ENCODE results near the gene ANAPC2.

ANAPC2 gene

DNA sequence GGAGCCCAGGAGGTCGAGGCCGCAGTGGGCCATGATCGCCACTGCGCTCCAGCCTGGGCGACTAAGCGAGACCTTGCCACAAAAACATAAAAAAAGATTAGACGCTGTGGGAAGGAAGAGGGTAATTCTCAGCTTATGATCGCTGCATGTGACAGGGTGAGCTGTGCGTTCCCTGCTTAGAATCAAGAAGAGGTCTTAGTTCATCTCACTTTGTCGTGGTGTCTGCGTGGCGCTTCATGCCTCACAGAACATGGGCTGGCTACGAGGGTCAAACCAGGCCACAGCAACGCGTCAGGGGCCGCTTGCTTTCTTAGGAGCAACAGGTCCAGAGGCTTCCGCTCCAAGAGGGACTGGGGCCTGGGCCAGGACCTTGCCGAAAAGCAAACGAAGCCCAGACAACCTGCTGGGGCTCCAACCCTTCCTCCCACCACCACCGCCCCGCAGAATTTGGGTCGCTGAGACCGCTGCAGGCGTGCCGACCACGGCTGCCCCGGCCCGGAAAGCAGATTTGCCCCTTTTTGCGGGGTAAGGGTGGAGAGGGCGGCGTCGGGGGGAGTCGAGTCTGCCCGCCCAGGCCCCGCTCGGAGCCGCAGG, 59.4 kb downstream of the ANAPC2 start:
- peaks cover 2% of the 10 kb centered on the region for H3K27me3 Mint-ChIP-seq
- H3K4me1 Mint-ChIP-seq = peaks cover 23% of the 10 kb centered on the region
- peak overlapping the region; percentile 94 for H3K4me3 Mint-ChIP-seq
- peak overlapping the region; percentile 87 for H3K27ac Mint-ChIP-seq
- H3K36me3 Mint-ChIP-seq = no peaks in the 10 kb centered on the region
- no peaks in the 10 kb centered on the region for H3K9me3 Mint-ChIP-seq

DNA sequence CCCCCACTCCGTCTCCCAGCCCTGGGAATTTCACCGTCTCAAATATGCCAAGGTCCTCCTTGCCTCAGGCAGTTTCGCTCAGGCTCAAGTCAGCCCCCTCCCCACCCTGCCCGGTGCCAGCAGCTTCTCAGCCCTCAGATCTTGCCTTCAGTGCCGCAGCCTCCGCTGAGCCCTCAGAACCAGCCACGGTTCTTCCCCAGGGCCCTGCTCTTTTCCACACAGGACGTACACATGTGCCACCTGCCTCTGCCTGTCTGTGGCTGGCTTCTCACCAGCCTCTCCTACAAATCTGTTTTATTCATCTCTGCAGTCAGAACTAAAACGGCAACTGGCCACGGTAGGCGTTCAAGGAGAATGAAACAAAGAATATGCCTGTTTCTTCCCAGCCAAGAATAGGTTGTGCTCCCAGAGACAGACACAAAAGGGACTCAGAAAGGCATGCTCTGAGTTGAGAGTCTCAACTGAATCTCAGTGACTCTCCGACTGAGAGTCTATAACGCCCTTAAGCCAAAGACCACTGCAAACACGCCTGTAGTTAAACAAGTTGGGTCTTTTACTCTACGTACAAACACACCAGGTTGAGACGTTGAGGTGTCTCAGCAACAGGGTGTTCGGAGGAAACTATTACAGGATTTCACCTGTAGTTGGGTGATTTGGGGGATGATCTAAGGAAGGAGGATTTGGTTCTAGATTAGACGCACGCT, 60.0 kb downstream of the ANAPC2 start:
- Mint-ChIP-seq H3K27me3 (peaks cover 2% of the 10 kb centered on the region), H3K27ac (peak overlapping the region; percentile 87), H3K4me3 (peak overlapping the region; percentile 94), H3K9me3 (no peaks in the 10 kb centered on the region), H3K36me3 (no peaks in the 10 kb centered on the region), H3K4me1 (peaks cover 23% of the 10 kb centered on the region)

DNA sequence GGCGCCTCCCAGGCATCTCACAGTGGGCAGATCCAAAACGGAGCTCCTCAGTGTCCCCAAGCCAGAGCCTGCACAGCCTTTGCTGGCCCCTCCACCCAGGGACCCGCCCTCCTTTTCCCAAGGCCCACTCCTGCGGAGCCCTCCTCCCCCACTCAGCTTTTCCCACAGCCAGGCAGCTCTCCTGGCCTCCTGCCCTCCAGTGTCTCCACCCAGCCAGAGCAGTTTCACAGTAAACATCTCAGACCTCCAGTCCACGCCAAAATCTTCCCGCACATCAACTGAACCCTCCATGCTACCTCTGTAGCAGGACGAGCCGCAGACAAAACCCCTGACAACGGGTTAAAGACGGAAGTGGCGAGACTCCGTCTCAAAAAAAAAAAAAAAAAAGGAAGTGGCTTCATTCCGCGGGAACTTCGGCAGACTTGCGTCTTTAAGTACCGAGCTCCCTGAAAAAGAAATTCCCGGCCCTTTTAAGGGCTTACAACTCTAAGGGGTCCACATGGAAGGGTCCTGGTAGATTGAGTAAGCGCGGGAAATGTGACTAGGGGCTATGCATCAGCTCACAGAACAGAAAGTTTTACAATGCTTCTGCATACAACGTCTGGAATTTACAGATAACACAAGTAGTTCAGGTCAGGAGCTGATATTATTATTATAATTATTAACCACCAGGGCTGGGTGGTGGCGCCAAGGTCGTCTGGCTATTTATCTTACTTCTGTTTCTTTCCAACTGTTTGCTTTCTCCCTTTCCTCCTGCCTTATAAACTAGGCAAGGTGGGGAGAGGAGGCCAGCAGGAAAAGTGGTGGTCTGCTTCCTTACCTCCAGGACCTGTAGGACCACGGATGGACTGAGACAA, 60.8 kb downstream of the ANAPC2 start:
- H3K4me1 Mint-ChIP-seq = peaks cover 25% of the 10 kb centered on the region
- H3K9me3 Mint-ChIP-seq = no peaks in the 10 kb centered on the region
- H3K27me3 Mint-ChIP-seq = no peaks in the 10 kb centered on the region
- peak overlapping the region; percentile 95 for H3K27ac Mint-ChIP-seq
- H3K36me3 Mint-ChIP-seq = no peaks in the 10 kb centered on the region
- peak overlapping the region; percentile 94 for H3K4me3 Mint-ChIP-seq

DNA sequence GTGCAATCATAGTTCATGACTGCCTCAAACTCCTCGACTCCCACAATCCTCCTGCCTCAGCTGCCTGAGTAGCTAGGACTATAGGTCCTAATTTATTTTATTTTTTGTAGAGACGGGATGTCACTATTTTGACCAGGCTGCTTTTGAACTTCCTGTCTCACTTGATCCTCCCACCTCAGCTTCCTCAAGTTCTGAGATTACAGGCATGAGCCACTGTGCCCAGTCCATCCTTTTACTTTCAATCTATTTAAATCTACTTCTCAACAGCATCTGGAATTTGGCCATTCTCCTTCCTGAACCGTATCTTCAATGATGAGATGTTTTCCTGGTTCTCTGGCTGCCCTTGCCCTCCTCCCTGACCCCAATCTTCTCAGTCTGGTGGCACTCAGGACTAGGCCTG, 61.6 kb downstream of the ANAPC2 start:
- Mint-ChIP-seq H3K36me3 (no peaks in the 10 kb centered on the region), H3K27ac (peak overlapping the region; percentile 95), H3K27me3 (no peaks in the 10 kb centered on the region), H3K4me1 (peaks cover 32% of the 10 kb centered on the region), H3K4me3 (peak overlapping the region; percentile 94), H3K9me3 (no peaks in the 10 kb centered on the region)
